Liver (tissue), 9 donors: Measurements from ENCODE around the gene UROC1. TPM values are rescaled to one million over a fixed set of nuclear protein-coding genes. Genes with fewer than 3 reads are reported as not detected.

ENCODE experiments used
- DNase-seq: peaks from one replicate; pipeline ENCODE4 v3.0.0-alpha.2; 2017; ENCODE audit warnings: low spot score
- H3K27ac ChIP-seq, 2 donors: one replicate each; pipeline ENCODE4 v1.7.0; 2013; ENCODE audit warnings: inconsistent platforms in 2 of 2, low read length in 2 of 2, control low read depth in 1 of 2, low read depth in 1 of 2, mild to moderate bottlenecking in 1 of 2
- H3K27me3 ChIP-seq, 4 donors: one replicate each; pipeline versions ENCODE4 v1.6.1 to v1.7.0; 2013; ENCODE audit warnings: low read length in 3 of 4, inconsistent platforms in 1 of 4, mild to moderate bottlenecking in 1 of 4, moderate library complexity in 1 of 4; ENCODE audit not compliant: control insufficient read depth in 4 of 4, insufficient read depth in 4 of 4
- H3K36me3 ChIP-seq, 4 donors: one replicate each; pipeline versions ENCODE4 v1.6.1 to v1.7.0; 2013; ENCODE audit warnings: low read length in 3 of 4, mild to moderate bottlenecking in 3 of 4, low read depth in 1 of 4, moderate library complexity in 1 of 4; ENCODE audit not compliant: control insufficient read depth in 4 of 4, insufficient read depth in 3 of 4
- H3K4me1 ChIP-seq, 4 donors: one replicate each; pipeline versions ENCODE4 v1.6.1 to v1.7.0; 2013; ENCODE audit warnings: low read length in 3 of 4, mild to moderate bottlenecking in 3 of 4, moderate library complexity in 1 of 4; ENCODE audit not compliant: control insufficient read depth in 4 of 4, insufficient read depth in 4 of 4
- H3K4me3 ChIP-seq, 3 donors: one replicate each; pipeline versions ENCODE4 v1.6.1 to v1.7.0; 2013; ENCODE audit warnings: low read length in 3 of 3, control low read depth in 1 of 3, low read depth in 1 of 3, mild to moderate bottlenecking in 1 of 3
- H3K9ac ChIP-seq, 2 donors: one replicate each; pipeline ENCODE4 v1.7.0; 2013; ENCODE audit warnings: low read length in 2 of 2, mild to moderate bottlenecking in 2 of 2, moderate library complexity in 2 of 2, control low read depth in 1 of 2, low read depth in 1 of 2
- H3K9me3 ChIP-seq, 4 donors: one replicate each; pipeline versions ENCODE4 v1.6.1 to v1.7.0; 2013; ENCODE audit warnings: low read length in 3 of 4; ENCODE audit not compliant: control insufficient read depth in 4 of 4
- CTCF ChIP-seq: fragments of 150-350 bp; IDR thresholded peaks from 2 replicates; pipeline ENCODE4 v1.5.1; 2017; ENCODE audit warnings: improper control_type of control experiment, low read depth, low read length; ENCODE audit not compliant: missing input control
- EGR1 ChIP-seq, 2 donors: IDR thresholded peaks; 2 replicates each; pipeline ENCODE4 v1.6.1; 2016 to 2018; ENCODE audit warnings: antibody characterized with exemption in 2 of 2, low read depth in 2 of 2
- FOXA2 ChIP-seq: IDR thresholded peaks from 2 replicates; pipeline ENCODE4 v1.6.1; 2016; ENCODE audit warnings: antibody characterized with exemption
- GABPA ChIP-seq, 2 donors: IDR thresholded peaks in 1 of 2; conservative IDR thresholded peaks in 1 of 2; 2 replicates each; pipeline ENCODE4 v1.6.1; 2016; ENCODE audit warnings: antibody characterized with exemption in 2 of 2, mild to moderate bottlenecking in 1 of 2, moderate library complexity in 1 of 2
- HNF4A ChIP-seq, 2 donors: conservative IDR thresholded peaks; 2 replicates each; pipeline ENCODE4 v1.6.1; 2016; ENCODE audit warnings: antibody characterized with exemption in 2 of 2, mild to moderate bottlenecking in 2 of 2
- RAD21 ChIP-seq, 2 donors: IDR thresholded peaks; 2 replicates each; pipeline ENCODE4 v1.6.1; 2016; ENCODE audit warnings: antibody characterized with exemption in 2 of 2, mild to moderate bottlenecking in 2 of 2
- TAF1 ChIP-seq: conservative IDR thresholded peaks from 2 replicates; pipeline ENCODE4 v1.6.1; 2016; ENCODE audit warnings: antibody characterized with exemption, mild to moderate bottlenecking
- YY1 ChIP-seq: IDR thresholded peaks from 2 replicates; pipeline ENCODE4 v1.6.1; 2016; ENCODE audit warnings: antibody characterized with exemption, mild to moderate bottlenecking
- WGBS: extraction: QIAGEN DNeasy Blood & Tissue Kit; methylation state at CpG from one replicate; pipeline ENCODE4 v1.1.7; 2013; 5-methylcytosine and 5-hydroxymethylcytosine counted together
- polyA plus RNA-seq, 2 donors: library from polyadenylated mRNA; stranded (reverse) in 1 of 2; unstranded in 1 of 2; fragments of 200-250 nt in 1 of 2; fragments of >200 nt in 1 of 2; fragmentation: Nextera tagmentation in 1 of 2; extraction: Ambion mirVana in 1 of 2; gene quantifications; one replicate each; pipeline versions ENCODE4 v1.2.1 to v1.2.3, GENCODE V29; 2013 to 2015
- total RNA-seq, 2 donors: library from RNA; depleted of rRNA; stranded (reverse); fragments of >200 nt; gene quantifications; one replicate each; pipeline ENCODE4 v1.2.3, GENCODE V29; 2014
- TF ChIP-seq, protein P1 (sequence below): IDR thresholded peaks from 2 replicates; pipeline ENCODE4 v1.6.1; 2016; ENCODE audit warnings: antibody characterized with exemption, mild to moderate bottlenecking
- donor health status: healthy.
- donor health status: healthy.
- donor health status: healthy.
- donor health status: healthy.
- donor health status: healthy.

Gene UROC1
- total and polyA plus RNA-seq, 4 donors = 5.9 to 28.4 (median 18.2) TPM

DNA sequence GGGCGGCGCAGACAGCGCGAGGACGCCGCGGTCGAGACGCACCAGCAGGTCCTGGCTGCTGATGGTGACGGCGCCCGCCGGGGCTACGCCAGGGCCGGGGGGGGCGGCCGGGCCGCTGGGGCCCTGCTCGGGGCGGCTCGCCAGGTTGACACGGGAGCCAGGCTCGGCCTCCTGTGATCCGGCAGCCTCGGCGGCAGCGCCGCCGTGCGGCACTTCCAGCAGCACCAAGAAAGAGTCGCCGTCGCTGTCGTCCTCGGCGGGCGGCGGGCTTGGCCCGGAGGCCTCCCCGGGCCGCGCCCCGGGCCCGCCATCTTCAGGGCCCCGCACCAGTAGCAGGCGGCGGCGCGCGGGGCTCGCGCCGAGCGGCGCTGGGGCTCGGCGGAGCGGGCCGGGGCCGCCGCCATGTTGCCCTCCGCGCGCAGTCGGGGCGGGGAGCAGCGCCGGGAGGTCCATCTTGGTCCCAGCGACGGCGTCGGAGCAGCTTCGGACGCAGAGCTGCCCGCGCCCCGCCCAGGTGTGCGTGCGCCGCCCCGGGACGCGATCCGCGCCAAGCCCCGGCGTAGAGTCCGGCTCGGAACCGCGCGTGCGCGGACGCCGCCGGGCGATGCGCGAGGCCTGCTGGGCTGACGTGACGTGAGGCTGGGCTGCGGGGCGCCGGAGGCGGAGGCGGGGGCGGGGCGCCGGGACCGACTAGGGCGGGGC is 42.0 kb downstream of the UROC1 start, which contains the start of gene ZXDC (continued):
- TF ChIP-seq, protein P1, sequence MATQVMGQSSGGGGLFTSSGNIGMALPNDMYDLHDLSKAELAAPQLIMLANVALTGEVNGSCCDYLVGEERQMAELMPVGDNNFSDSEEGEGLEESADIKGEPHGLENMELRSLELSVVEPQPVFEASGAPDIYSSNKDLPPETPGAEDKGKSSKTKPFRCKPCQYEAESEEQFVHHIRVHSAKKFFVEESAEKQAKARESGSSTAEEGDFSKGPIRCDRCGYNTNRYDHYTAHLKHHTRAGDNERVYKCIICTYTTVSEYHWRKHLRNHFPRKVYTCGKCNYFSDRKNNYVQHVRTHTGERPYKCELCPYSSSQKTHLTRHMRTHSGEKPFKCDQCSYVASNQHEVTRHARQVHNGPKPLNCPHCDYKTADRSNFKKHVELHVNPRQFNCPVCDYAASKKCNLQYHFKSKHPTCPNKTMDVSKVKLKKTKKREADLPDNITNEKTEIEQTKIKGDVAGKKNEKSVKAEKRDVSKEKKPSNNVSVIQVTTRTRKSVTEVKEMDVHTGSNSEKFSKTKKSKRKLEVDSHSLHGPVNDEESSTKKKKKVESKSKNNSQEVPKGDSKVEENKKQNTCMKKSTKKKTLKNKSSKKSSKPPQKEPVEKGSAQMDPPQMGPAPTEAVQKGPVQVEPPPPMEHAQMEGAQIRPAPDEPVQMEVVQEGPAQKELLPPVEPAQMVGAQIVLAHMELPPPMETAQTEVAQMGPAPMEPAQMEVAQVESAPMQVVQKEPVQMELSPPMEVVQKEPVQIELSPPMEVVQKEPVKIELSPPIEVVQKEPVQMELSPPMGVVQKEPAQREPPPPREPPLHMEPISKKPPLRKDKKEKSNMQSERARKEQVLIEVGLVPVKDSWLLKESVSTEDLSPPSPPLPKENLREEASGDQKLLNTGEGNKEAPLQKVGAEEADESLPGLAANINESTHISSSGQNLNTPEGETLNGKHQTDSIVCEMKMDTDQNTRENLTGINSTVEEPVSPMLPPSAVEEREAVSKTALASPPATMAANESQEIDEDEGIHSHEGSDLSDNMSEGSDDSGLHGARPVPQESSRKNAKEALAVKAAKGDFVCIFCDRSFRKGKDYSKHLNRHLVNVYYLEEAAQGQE = no peak

GRCh38 chr3:126474498-126475412 is 42.8 kb downstream of the UROC1 start:
- Histone ChIP-seq H3K4me1 (peaks cover 0 to 46% (median 27%) of the 10 kb centered on the region in 4 donors), H3K9me3 (no peaks in the 10 kb centered on the region), H3K27me3 (no peaks in the 10 kb centered on the region), H3K9ac (peak overlapping the region; percentile 72 to 87), H3K27ac (peak overlapping the region; percentile 95), H3K4me3 (peak overlapping the region; percentile 70 to 89 (median 82)), H3K36me3 (peaks cover 5 to 16% (median 13%) of the 10 kb centered on the region in 4 donors)
- TF ChIP-seq CTCF = peak; percentile 12
- TF ChIP-seq FOXA2 = no peak
- no peak for TF ChIP-seq GABPA (IDR thresholded peaks at IDR 0.05 in 1 of 2, conservative IDR thresholded peaks at IDR 0.05 in 1 of 2)
- no peak for TF ChIP-seq HNF4A (conservative IDR thresholded peaks at IDR 0.05)
- peak; percentile 11 for TF ChIP-seq YY1
- TF ChIP-seq RAD21 (IDR thresholded peaks at IDR 0.05) = peak in 1 of 2 donors; percentile 4
- no peak for TF ChIP-seq EGR1 (IDR thresholded peaks at IDR 0.05; ENCODE audit: low read depth in 2 of 2)
- WGBS = 4% methylated on average over 72 of the region's 72 CpGs
- DNase-seq = peak; percentile 53

- peak overlapping the region; percentile 53 to 66 for H3K27ac ChIP-seq
- peak overlapping the region; percentile 52 to 55 for H3K9ac ChIP-seq
- H3K9me3 ChIP-seq = no peaks in the 10 kb centered on the region
- H3K27me3 ChIP-seq = no peaks in the 10 kb centered on the region
- peaks cover 2 to 47% (median 34%) of the 10 kb centered on the region in 4 donors for H3K4me1 ChIP-seq
- no peak for DNase-seq
- 68% methylated on average over 14 of the region's 14 CpGs for WGBS
- H3K36me3 ChIP-seq = peaks cover 5 to 28% (median 23%) of the 10 kb centered on the region in 4 donors
- TF ChIP-seq RAD21 (IDR thresholded peaks at IDR 0.05) (no peak), YY1 (peak; percentile 21), TAF1 (no peak)
- peak overlapping the region; percentile 22 to 89 (median 22) for H3K4me3 ChIP-seq
These were observed 44.0 kb downstream of the UROC1 start for GRCh38 chr3:126473292-126474168.
